Measurements from ENCODE around the gene HNRNPUL1. TPM values are rescaled to one million over a fixed set of nuclear protein-coding genes. Genes with fewer than 3 reads are reported as not detected.

The HNRNPUL1 gene
- total RNA-seq, 1 experiment from 2014 or later, result 178 TPM

DNA sequence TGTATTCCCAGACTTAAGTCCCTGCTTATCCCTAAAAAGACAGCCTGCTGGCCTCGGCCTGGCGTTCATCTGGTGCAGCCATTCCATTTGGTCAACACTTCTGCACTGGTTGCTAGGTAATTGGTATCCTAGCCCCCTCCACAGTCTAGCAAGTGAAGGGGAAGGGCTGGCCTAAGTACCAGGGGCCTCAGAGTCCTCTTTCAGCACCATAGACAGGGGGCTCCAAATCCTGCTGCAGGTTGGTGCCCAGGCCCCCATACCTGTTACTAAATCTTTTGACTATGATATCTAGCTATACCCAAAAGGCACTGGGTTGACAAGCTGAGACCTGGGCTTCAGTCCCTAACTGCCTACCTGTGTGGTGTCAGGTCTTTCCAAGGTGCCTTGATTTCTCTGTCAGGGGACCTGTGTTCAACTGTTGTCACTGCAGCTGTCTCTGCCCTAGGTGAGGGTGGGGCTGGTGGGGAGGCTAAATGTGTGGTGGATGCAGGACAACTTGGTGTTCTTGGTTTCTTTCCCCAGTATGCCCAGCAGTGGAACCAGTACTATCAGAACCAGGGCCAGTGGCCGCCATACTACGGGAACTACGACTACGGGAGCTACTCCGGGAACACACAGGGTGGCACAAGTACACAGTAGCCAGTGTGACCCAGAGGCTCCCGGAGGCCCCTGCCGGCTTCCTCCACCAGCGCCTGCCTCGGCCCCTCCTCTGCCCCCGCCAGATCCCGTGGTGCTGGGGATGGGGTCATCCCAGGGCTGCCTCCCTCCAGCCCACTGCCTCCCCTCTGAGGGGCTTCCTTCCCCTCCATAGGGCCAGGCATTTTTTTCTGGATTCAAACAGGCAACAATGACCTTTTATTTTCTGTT, 42.0 kb downstream of the HNRNPUL1 start:
- Histone ChIP-seq H3K4me3 (ENCODE audit: insufficient read depth, low read depth, low read length) (no peak overlapping the region), H3K36me3 (replicated peaks; ENCODE audit: control insufficient read depth, insufficient read depth, low read length) (peaks cover 44% of the 10 kb centered on the region), H3K27me3 (ENCODE audit: control insufficient read depth, insufficient read depth, low read length) (no peaks in the 10 kb centered on the region)
- DNase-seq, result no peak

DNA sequence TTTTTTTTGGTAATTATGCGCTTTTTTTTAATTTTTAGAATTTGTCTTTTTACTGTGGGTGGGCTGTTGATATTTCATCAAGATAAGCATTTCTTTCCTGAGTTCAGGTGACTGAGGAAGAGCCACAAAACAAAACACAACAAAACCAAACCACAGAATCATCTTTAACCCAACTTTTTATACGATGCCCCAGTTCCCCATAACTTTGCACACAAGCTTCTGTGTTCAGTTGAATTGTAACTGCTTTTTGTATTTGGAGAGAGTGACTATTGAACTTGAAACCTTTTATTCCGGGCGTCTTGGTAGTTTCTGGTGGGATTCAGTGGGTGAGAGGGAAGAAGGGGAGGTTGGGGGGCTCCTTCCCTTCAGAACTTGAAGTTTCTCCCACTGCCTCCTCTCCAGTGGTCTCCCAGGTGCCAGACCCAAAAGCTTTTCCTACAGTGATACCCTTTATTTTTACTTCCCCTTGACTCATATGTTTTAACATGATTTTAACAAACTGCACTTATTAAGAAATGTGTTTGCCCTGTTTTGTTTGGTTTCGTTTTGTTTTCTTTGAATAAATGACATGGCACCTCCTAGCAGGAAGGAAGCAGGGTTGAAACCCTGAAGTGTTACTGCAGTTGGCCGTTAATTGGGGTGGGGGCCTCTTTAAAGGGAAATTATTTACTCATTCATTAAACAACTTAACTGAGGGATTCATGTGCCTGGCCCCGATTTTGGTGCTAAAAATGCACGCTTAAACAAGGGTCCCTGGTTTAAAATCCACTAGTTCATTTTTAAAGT, 43.1 kb downstream of the HNRNPUL1 start:
- no peak for DNase-seq
- peaks cover 35% of the 10 kb centered on the region for H3K36me3 ChIP-seq (replicated peaks; ENCODE audit: control insufficient read depth, insufficient read depth, low read length)

DNA sequence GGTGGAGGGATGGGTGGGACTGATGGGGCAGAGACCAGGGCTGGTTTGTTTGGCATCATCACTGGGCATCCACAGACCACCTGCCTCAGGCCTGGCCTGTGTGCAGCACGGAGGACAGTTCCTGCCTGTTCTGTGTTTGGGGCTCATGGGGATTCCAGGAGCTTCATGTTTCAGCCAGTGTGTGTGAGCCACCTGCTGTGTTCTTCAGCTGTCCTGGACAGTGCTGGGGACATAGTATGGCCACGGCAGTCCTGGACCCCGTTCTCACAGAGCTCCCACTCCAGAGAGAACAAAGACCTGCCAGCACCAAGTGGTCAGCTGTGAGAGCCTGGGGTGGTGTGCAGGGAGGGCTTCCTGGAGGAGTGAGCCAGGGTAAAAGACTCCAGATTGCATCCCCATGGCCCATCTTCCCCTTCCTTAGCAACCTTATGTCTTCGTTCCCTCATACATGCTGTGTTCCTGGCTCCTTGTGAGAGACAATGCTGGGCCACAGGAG, 43.8 kb downstream of the HNRNPUL1 start:
- Histone ChIP-seq H3K36me3 (replicated peaks; ENCODE audit: control insufficient read depth, insufficient read depth, low read length) (peaks cover 30% of the 10 kb centered on the region), H3K4me3 (ENCODE audit: insufficient read depth, low read depth, low read length) (no peak overlapping the region), H3K27me3 (ENCODE audit: control insufficient read depth, insufficient read depth, low read length) (no peaks in the 10 kb centered on the region)
- no peak for DNase-seq

More for the DNA sequence above, 43.1 kb downstream of the HNRNPUL1 start:
- no peak overlapping the region for H3K4me3 ChIP-seq (ENCODE audit: insufficient read depth, low read depth, low read length)
- no peaks in the 10 kb centered on the region for H3K27me3 ChIP-seq (ENCODE audit: control insufficient read depth, insufficient read depth, low read length)

DNA sequence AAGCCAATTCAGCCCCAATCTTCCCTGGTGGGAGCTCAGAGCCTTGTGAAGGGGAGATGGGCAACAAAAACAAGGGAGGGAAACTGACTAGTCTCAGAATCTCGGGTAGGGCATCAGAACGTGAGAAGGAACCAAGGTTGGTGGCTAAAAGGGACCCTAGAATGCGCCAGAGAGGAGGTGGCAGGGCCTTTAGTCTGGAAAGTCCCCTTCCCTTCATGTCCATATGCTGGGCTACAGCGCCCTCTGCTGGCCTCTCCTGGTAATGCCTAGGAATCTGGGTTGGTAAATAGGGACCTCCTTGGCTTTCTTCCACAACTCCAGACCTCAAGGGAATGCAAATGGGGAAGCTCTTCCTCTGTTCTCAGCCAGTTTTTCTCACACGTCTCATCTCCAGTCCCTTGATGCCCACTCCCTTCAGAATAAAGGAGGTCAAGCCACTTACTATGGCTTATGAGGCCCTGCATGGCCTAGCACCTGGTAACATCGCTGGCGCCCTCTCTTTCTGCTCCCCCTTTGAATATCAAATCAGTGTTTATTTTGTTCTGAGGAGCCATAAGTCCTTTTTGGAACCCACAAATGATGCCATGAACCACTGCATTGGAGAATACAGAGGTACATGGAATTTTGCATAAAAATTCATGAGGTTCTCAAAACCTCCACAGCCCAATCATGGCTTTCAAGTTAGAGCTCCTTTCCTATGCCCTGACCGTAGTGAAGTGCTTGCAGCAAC, 44.4 kb downstream of the HNRNPUL1 start:
- no peak overlapping the region for H3K4me3 ChIP-seq (ENCODE audit: insufficient read depth, low read depth, low read length)
- peak; percentile 90 for DNase-seq
- H3K27me3 ChIP-seq (ENCODE audit: control insufficient read depth, insufficient read depth, low read length), result no peaks in the 10 kb centered on the region
- peaks cover 30% of the 10 kb centered on the region for H3K36me3 ChIP-seq (replicated peaks; ENCODE audit: control insufficient read depth, insufficient read depth, low read length)

DNA sequence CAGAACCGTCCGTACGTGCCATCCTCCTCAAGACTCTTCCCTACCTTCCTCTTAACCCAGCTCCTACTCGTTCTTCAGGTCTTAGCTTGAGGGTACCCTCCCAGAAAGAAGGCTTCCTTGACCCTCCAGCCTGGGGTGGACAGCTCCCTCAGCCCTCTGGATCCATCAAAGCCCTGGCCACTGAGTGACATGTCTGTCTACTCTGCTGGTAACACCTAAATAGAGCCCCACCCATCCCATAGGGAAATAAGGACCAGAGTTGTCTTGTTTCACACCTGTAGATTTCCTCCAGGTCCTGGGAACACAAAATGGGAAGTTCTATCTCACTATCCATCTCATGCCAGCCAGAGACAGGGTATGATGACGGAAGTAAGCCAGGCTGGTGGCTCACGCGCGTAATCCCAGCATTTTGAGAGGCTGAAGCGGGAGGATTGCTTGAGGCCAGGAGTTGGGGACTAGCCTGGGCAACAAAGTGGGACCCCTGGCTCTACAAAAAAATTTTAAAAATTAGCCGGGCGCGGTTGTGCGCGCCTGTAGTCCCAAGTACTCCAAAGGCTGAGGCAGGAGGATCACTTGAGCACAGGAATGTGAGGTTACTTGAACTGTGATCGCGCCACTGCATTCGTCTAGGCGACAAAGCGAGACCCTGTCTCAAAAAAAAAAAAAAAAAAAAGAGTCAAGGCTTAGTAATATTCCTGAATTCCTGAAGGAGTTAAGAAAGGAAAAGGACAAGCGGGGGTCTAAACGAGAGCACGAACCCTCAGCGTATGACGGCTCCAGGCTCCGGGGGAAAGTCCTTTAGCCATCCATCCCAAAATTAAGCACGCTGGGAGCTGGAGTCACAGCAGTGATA, 45.2 kb downstream of the HNRNPUL1 start:
- Histone ChIP-seq H3K36me3 (replicated peaks; ENCODE audit: control insufficient read depth, insufficient read depth, low read length) (peaks cover 24% of the 10 kb centered on the region), H3K27me3 (ENCODE audit: control insufficient read depth, insufficient read depth, low read length) (no peaks in the 10 kb centered on the region), H3K4me3 (ENCODE audit: insufficient read depth, low read depth, low read length) (peak overlapping the region; percentile 77)
- DNase-seq, result no peak

DNA sequence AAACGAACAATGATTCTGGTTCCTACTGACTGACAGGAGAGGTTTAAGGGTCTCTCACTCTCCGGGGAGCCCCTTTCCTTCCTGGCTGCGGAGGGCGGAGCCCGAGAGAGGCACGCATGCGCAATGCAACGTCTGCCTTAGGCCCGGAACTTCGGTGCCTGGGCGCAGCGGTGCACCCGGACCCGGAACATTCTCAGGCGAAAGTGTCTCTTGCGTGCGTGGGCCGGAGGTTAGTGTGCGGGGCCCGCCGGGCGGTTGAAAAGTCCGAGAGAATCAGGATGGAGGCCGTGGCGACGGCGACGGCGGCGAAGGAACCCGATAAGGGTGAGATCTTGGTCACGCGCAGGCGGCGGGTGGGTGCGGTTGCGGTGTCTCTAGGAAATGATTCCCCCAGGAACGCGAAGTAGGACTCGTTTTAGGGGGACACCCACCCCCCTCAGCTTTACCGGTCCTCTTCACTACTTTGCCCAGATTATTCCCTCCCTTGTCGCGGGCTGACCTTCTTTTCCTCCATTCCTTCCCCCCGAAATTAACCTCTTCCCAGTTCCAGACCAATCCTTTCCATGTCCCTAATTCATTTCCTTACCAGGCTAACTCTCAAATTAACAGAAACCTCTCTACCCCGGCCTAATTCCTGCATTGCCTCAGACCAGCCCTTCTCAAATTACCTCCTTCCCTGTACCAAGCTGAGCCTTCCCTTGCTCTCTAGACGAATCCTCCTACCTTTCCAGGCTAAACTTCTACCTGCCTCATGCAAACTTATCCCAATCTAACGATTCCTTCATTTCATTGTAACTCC, 46.1 kb downstream of the HNRNPUL1 start, which contains the start of gene CCDC97:
Gene CCDC97 (plus strand): TSS at position 140 of the 799 bp plus-strand sequence. CDS start 139 bp downstream, at position 279.
- H3K4me3 ChIP-seq (ENCODE audit: insufficient read depth, low read depth, low read length), result peak within 1 kb of the TSS; percentile 77
- DNase-seq, result peak; percentile 97
- H3K36me3 ChIP-seq (replicated peaks; ENCODE audit: control insufficient read depth, insufficient read depth, low read length), result peaks cover 15% of the 10 kb centered on the region
- no peaks in the 10 kb centered on the region for H3K27me3 ChIP-seq (ENCODE audit: control insufficient read depth, insufficient read depth, low read length)

DNA sequence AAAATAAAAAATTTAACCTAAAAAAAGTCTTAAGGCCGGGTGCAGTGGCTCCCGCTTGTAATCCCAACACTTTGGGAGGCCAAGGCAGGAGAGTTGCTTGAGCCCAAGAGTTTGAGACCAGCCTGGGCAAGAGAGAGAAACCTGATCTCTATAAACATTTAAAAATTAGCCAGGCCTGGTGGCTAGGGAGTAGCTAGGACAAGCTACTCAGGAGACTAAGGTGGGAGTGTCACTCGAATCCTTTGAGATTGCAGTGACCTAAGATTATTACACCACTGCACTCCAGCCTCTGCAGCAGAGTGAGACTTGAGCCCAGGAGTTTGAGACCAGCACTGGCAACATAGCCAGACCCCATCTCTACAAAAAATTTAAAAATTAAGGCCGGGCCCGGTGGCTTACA, 46.9 kb downstream of the HNRNPUL1 start:
- DNase-seq, result no peak
- H3K36me3 ChIP-seq (replicated peaks; ENCODE audit: control insufficient read depth, insufficient read depth, low read length), result peaks cover 8% of the 10 kb centered on the region

DNA sequence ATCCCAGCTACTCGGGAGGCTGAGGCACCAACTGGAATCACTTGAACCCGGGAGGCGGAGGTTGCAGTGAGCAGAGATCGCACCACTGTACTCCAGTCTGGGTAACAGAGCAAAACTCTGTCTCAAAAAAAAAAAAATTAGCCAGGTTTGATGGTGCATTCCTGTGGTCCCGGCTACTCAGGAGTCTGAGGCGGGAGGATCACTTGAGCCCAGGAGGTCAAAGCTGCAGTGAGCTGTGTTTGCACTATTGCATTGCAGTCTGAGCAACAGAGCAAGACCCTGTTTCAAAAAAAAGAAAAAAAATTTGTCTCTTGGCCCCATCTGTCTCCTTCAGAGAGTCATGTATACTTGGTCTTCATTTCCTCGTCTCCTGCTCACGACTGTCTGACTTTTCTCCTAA, 47.4 kb downstream of the HNRNPUL1 start:
- DNase-seq, result no peak
- Histone ChIP-seq H3K4me3 (ENCODE audit: insufficient read depth, low read depth, low read length) (no peak overlapping the region), H3K36me3 (replicated peaks; ENCODE audit: control insufficient read depth, insufficient read depth, low read length) (peaks cover 7% of the 10 kb centered on the region), H3K27me3 (ENCODE audit: control insufficient read depth, insufficient read depth, low read length) (no peaks in the 10 kb centered on the region)

More for the DNA sequence above, 46.9 kb downstream of the HNRNPUL1 start:
- no peak overlapping the region for H3K4me3 ChIP-seq (ENCODE audit: insufficient read depth, low read depth, low read length)
- H3K27me3 ChIP-seq (ENCODE audit: control insufficient read depth, insufficient read depth, low read length), result no peaks in the 10 kb centered on the region

DNA sequence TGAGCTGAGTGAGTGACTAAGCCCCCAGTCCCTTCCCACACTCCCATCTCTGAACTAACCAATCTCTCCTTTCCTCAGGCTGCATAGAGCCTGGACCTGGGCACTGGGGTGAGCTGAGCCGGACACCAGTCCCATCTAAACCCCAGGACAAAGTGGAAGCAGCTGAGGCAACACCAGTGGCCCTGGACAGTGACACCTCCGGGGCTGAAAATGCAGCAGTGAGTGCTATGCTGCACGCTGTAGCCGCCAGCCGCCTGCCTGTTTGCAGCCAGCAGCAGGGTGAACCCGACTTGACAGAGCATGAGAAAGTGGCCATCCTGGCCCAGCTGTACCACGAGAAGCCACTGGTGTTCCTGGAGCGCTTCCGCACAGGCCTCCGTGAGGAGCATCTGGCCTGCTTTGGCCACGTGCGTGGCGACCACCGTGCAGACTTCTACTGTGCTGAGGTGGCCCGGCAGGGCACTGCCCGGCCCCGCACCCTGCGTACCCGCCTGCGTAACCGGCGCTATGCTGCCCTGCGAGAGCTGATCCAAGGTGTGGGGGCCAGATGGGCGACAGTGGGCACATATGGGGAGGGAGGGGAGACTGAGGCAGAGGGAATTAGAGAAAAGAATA, 52.2 kb downstream of the HNRNPUL1 start:
- Histone ChIP-seq H3K27me3 (ENCODE audit: control insufficient read depth, insufficient read depth, low read length) (no peaks in the 10 kb centered on the region), H3K36me3 (replicated peaks; ENCODE audit: control insufficient read depth, insufficient read depth, low read length) (peaks cover 21% of the 10 kb centered on the region), H3K4me3 (ENCODE audit: insufficient read depth, low read depth, low read length) (no peak overlapping the region)
- no peak for DNase-seq

DNA sequence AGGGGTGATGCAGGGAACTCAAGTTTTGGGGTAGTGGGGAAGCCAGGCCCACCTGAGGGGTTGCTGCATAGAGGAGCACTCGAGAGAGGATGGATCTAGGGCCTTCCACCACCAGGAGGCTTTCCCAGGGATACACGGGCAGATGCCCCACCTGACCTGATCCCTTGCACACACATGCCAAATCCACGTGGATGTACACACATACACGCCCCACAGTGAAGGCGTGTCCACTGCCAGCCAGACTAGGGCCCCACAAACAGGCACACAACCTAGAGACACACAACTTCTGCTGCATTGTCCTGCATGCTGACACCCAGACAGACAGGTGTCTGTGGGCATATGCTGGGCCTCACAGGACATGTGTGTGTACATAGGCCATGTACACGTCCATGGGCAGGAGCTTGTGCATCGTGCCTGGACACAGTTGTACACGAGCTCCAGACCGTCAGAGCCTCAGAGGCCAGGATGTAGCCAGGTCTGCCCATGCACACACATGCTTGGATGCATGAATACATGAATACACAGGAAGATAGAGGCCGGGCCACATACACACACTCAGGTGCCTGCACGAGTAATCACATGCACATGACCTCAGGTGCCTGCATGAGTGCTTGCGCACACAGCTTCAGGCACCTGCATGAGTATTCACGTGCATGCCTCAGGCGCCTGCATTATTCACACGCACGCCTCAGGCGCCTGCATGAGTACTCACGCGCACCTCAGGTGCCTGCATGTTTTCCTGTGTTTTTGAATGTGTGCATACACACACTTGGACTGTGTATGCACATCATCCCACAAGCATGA, 54.7 kb downstream of the HNRNPUL1 start:
- H3K4me3 ChIP-seq (ENCODE audit: insufficient read depth, low read depth, low read length), result no peak overlapping the region
- peaks cover 20% of the 10 kb centered on the region for H3K36me3 ChIP-seq (replicated peaks; ENCODE audit: control insufficient read depth, insufficient read depth, low read length)
- no peak for DNase-seq
- no peaks in the 10 kb centered on the region for H3K27me3 ChIP-seq (ENCODE audit: control insufficient read depth, insufficient read depth, low read length)

DNA sequence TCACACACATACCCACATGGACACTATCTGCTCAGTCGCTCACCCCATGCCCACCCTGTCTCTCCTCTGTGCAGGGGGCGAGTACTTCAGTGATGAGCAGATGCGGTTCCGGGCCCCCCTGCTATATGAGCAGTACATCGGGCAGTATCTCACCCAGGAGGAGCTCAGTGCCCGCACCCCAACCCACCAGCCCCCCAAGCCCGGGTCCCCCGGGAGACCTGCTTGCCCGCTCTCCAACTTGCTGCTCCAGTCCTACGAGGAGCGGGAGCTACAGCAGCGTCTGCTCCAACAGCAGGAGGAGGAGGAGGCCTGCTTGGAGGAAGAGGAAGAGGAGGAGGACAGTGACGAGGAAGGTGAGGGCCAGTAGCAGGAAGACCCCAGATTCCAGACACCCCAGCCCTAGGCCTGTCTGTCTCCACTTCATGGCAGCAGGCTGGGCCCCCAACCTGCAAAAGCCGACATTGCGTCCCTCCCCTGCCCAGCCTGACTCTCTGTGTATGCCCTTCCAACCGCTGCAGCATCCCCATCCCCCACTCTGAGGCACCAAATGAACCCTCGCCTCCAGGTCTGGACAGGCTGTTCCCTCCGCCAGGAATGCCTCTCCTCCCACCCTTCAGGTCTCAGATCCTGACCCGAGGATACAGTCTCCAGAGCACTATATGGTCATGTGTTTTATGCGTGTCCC, 55.5 kb downstream of the HNRNPUL1 start:
- no peaks in the 10 kb centered on the region for H3K27me3 ChIP-seq (ENCODE audit: control insufficient read depth, insufficient read depth, low read length)
- peak; percentile 48 for DNase-seq

DNA sequence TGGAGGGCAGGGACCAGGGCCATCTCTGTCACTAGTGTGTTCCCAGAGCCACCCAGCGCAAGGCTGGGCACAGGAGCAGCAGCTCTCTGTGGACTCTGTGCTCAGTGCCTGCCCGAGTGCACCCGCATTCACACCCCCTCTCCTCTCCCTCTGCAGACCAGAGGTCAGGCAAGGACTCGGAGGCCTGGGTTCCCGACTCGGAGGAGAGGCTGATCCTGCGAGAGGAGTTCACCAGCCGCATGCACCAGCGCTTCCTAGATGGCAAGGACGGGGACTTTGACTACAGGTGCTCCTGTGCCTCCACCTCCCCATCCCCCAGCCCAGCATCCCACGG, 56.0 kb downstream of the HNRNPUL1 start:
- no peak overlapping the region for H3K4me3 ChIP-seq (ENCODE audit: insufficient read depth, low read depth, low read length)
- no peak for DNase-seq
- H3K36me3 ChIP-seq (replicated peaks; ENCODE audit: control insufficient read depth, insufficient read depth, low read length), result peaks cover 20% of the 10 kb centered on the region
- no peaks in the 10 kb centered on the region for H3K27me3 ChIP-seq (ENCODE audit: control insufficient read depth, insufficient read depth, low read length)

More for the DNA sequence above, 55.5 kb downstream of the HNRNPUL1 start:
- Histone ChIP-seq H3K4me3 (ENCODE audit: insufficient read depth, low read depth, low read length) (no peak overlapping the region), H3K36me3 (replicated peaks; ENCODE audit: control insufficient read depth, insufficient read depth, low read length) (peaks cover 20% of the 10 kb centered on the region)

All from H7 (cell line).